ENCODE measurements around the gene GALNT10.

- TF ChIP-seq CTCF (IDR thresholded peaks at IDR 0.05; ENCODE audit: control extremely low read depth in 1 of 3, insufficient read depth in 1 of 3, low read depth in 1 of 3, low read length in 3 of 3), result no peak
- TF ChIP-seq GABPA (IDR thresholded peaks at IDR 0.05; ENCODE audit: borderline replicate concordance, insufficient read depth, low read length), result no peak
- no peak for TF ChIP-seq KDM1A (IDR thresholded peaks at IDR 0.05; ENCODE audit: borderline replicate concordance, low read length)
- TF ChIP-seq SRF (IDR thresholded peaks at IDR 0.05; ENCODE audit: low read depth, low read length), result no peak
Observed at GRCh38 chr5:154257046-154257445, 66.5 kb downstream of the GALNT10 start.
